IMR-90 (cell line): ENCODE results near the gene KCNMA1. TPM values are rescaled to one million over a fixed set of nuclear protein-coding genes. Genes with fewer than 3 reads are reported as not detected.

Source experiments
- ATAC-seq: fragments of 200-7000 bp; cut with Tn5 transposase; 2 replicates; pipeline ENCODE4 v1.9.1; 2020; ENCODE audit warnings: low read depth, mild to moderate bottlenecking, moderate library complexity
- BruUV-seq: library from RNA; stranded (reverse); fragments of 400-500 nt; replicated peaks from 2 replicates; lab custom pipeline; 2021; lab: Mats Ljungman, UMichigan
- CTCF ChIA-PET: fragments of 300-600 bp; formaldehyde crosslinking; extraction: SDS; loops from one replicate; lab custom pipeline; 2021; ENCODE audit warnings: antibody characterized with exemption; lab: Yijun Ruan, JAX
- POLR2A ChIA-PET: fragments of 300-600 bp; sonication (Branson Sonifier 250); formaldehyde crosslinking; loops from one replicate; lab custom pipeline; 2022; ENCODE audit warnings: antibody characterized with exemption; ENCODE audit not compliant: unreplicated experiment; lab: Charles Lee
- DNase-seq: peaks from one replicate; pipeline ENCODE4 v3.0.0; 2013
- H2AFZ ChIP-seq: replicated peaks from 2 replicates; pipeline ENCODE3; 2013; ENCODE audit warnings: low read length, mild to moderate bottlenecking; ENCODE audit not compliant: poor library complexity
- H2AK5ac ChIP-seq: 2 replicates; pipeline ENCODE4 v1.6.1; 2013; ENCODE audit warnings: low read depth, low read length, inconsistent platforms
- H2AK9ac ChIP-seq: replicated peaks from 2 replicates; pipeline ENCODE3; 2013; ENCODE audit warnings: mild to moderate bottlenecking, low read depth, low read length, moderate library complexity; ENCODE audit not compliant: poor library complexity
- H2BK120ac ChIP-seq: 2 replicates; pipeline ENCODE4 v1.6.1; 2013; ENCODE audit warnings: low read depth, low read length, inconsistent platforms
- H2BK15ac ChIP-seq: 3 replicates; pipeline ENCODE4 v1.6.1; 2013; ENCODE audit warnings: low read depth, low read length, inconsistent platforms
- H2BK20ac ChIP-seq: 2 replicates; pipeline ENCODE4 v1.6.1; 2013; ENCODE audit warnings: low read depth, mild to moderate bottlenecking, inconsistent platforms, low read length, moderate library complexity
- H2BK5ac ChIP-seq: 2 replicates; pipeline ENCODE4 v1.6.1; 2013; ENCODE audit warnings: mild to moderate bottlenecking, low read depth, low read length, inconsistent platforms; ENCODE audit not compliant: poor library complexity, severe bottlenecking
- H3K14ac ChIP-seq: replicated peaks from 2 replicates; pipeline ENCODE4 v1.6.1; 2013; ENCODE audit warnings: low read depth, low read length, inconsistent platforms
- H3K18ac ChIP-seq: 2 replicates; pipeline ENCODE4 v1.6.1; 2013; ENCODE audit warnings: low read depth, low read length, control low read depth
- H3K23ac ChIP-seq: 2 replicates; pipeline ENCODE4 v1.6.1; 2013; ENCODE audit warnings: low read depth, low read length, inconsistent platforms
- H3K27ac ChIP-seq: 2 replicates; pipeline ENCODE4 v1.5.1; 2013; ENCODE audit warnings: mild to moderate bottlenecking, control low read depth, low read length; ENCODE audit not compliant: insufficient read depth
- H3K27me3 ChIP-seq: 2 replicates; pipeline ENCODE4 v1.6.1; 2013; ENCODE audit warnings: low read length; ENCODE audit not compliant: control insufficient read depth, insufficient read depth
- H3K36me3 ChIP-seq: 2 replicates; pipeline ENCODE4 v1.6.1; 2013; ENCODE audit warnings: low read length, mixed read lengths; ENCODE audit not compliant: control insufficient read depth, insufficient read depth
- H3K4ac ChIP-seq: 2 replicates; pipeline ENCODE4 v1.6.1; 2013; ENCODE audit warnings: low read depth, low read length, inconsistent platforms
- H3K4me1 ChIP-seq: 2 replicates; pipeline ENCODE4 v1.6.1; 2013; ENCODE audit warnings: low read length, mixed read lengths; ENCODE audit not compliant: control insufficient read depth, insufficient read depth
- H3K4me2 ChIP-seq: 2 replicates; pipeline ENCODE4 v1.6.1; 2013; ENCODE audit warnings: low read depth, mild to moderate bottlenecking, control low read depth, low read length, moderate library complexity
- H3K4me3 ChIP-seq: 2 replicates; pipeline ENCODE4 v1.5.1; 2013; ENCODE audit warnings: low read depth, mild to moderate bottlenecking, control low read depth, low read length, moderate library complexity; ENCODE audit not compliant: insufficient read depth
- H3K56ac ChIP-seq: 2 replicates; pipeline ENCODE4 v1.6.1; 2013; ENCODE audit warnings: low read length, inconsistent platforms; ENCODE audit not compliant: insufficient read depth; ENCODE audit errors: extremely low read depth
- H3K79me1 ChIP-seq, 2 experiments: 2 replicates each; pipeline ENCODE4 v1.6.1; 2013; ENCODE audit warnings: low read length in 2 of 2, inconsistent platforms in 1 of 2, low read depth in 1 of 2
- H3K9ac ChIP-seq: 2 replicates; pipeline ENCODE4 v1.6.1; 2013; ENCODE audit warnings: low read depth, low read length, control low read depth
- H3K9me1 ChIP-seq: 2 replicates; pipeline ENCODE4 v1.6.1; 2013; ENCODE audit warnings: low read length, inconsistent platforms; ENCODE audit not compliant: insufficient read depth
- H3K9me3 ChIP-seq: 2 replicates; pipeline ENCODE4 v1.6.1; 2013; ENCODE audit warnings: low read length; ENCODE audit not compliant: control insufficient read depth, insufficient read depth
- H4K20me1 ChIP-seq: 2 replicates; pipeline ENCODE4 v1.6.1; 2013; ENCODE audit warnings: low read length, inconsistent platforms; ENCODE audit not compliant: insufficient read depth
- H4K5ac ChIP-seq: 2 replicates; pipeline ENCODE4 v1.6.1; 2013; ENCODE audit warnings: mild to moderate bottlenecking, low read depth, low read length, control low read depth
- H4K8ac ChIP-seq, 2 experiments: 2 replicates each; pipeline ENCODE4 v1.6.1; 2013; ENCODE audit warnings: low read depth in 2 of 2, low read length in 2 of 2, control low read depth in 1 of 2, inconsistent platforms in 1 of 2
- H4K91ac ChIP-seq: 2 replicates; pipeline ENCODE4 v1.6.1; 2013; ENCODE audit warnings: low read depth, low read length, inconsistent platforms; ENCODE audit not compliant: insufficient read depth
- BHLHE40 ChIP-seq: fragments of 150-350 bp; IDR thresholded peaks from 2 replicates; pipeline ENCODE4 v1.6.1; 2016; ENCODE audit warnings: mild to moderate bottlenecking, low read depth, low read length
- CEBPB ChIP-seq: IDR thresholded peaks from 2 replicates; pipeline ENCODE4 v1.6.1; 2012; ENCODE audit warnings: low read depth, low read length, improper control_type of control experiment
- CHD1 ChIP-seq: IDR thresholded peaks from 2 replicates; pipeline ENCODE4 v1.6.1; 2012; ENCODE audit warnings: low read depth, low read length, improper control_type of control experiment
- CTCF ChIP-seq: conservative IDR thresholded peaks from 2 replicates; pipeline ENCODE4 v1.5.1; 2012; ENCODE audit warnings: mild to moderate bottlenecking, low read depth, low read length, improper control_type of control experiment
- ELK1 ChIP-seq: fragments of 150-350 bp; IDR thresholded peaks from 2 replicates; pipeline ENCODE4 v1.6.1; 2016; ENCODE audit warnings: low read depth, mild to moderate bottlenecking, low read length, moderate library complexity, borderline replicate concordance
- FOS ChIP-seq: fragments of 150-350 bp; IDR thresholded peaks from 2 replicates; pipeline ENCODE4 v1.6.1; 2016; ENCODE audit warnings: low read depth, low read length
- MAFK ChIP-seq: IDR thresholded peaks from 2 replicates; pipeline ENCODE4 v1.6.1; 2012; ENCODE audit warnings: low read depth, low read length, improper control_type of control experiment
- MAZ ChIP-seq: IDR thresholded peaks from 2 replicates; pipeline ENCODE4 v1.6.1; 2012; ENCODE audit warnings: low read depth, mild to moderate bottlenecking, low read length, improper control_type of control experiment, moderate library complexity, borderline replicate concordance
- MXI1 ChIP-seq: IDR thresholded peaks from 2 replicates; pipeline ENCODE4 v1.6.1; 2012; ENCODE audit warnings: low read depth, mild to moderate bottlenecking, low read length, moderate library complexity, borderline replicate concordance
- NFE2L2 ChIP-seq: fragments of 150-350 bp; IDR thresholded peaks from 2 replicates; pipeline ENCODE4 v1.6.1; 2016; ENCODE audit warnings: low read depth, mild to moderate bottlenecking, low read length
- POLR2A ChIP-seq: IDR thresholded peaks from 2 replicates; pipeline ENCODE4 v1.6.1; 2012; ENCODE audit warnings: mild to moderate bottlenecking, low read depth, low read length
- RCOR1 ChIP-seq: IDR thresholded peaks from 2 replicates; pipeline ENCODE4 v1.6.1; 2012; ENCODE audit warnings: mild to moderate bottlenecking, low read length, improper control_type of control experiment; ENCODE audit not compliant: insufficient replicate concordance
- RFX5 ChIP-seq: IDR thresholded peaks from 2 replicates; pipeline ENCODE4 v1.8.0; 2012; ENCODE audit warnings: low read depth, mild to moderate bottlenecking, low read length, moderate library complexity
- SMC3 ChIP-seq: fragments of 150-350 bp; IDR thresholded peaks from 2 replicates; pipeline ENCODE4 v1.6.1; 2016; ENCODE audit warnings: low read depth, mild to moderate bottlenecking, antibody characterized with exemption, low read length, moderate library complexity
- USF2 ChIP-seq: fragments of 150-350 bp; IDR thresholded peaks from 2 replicates; pipeline ENCODE4 v1.6.1; 2017; ENCODE audit warnings: mild to moderate bottlenecking, antibody characterized with exemption, low read length, low read depth
- WGBS, 2 experiments: methylation state at CpG; one replicate each; pipeline versions ENCODE4 v1.1.5 to v1.1.7; 2013; ENCODE audit warnings: missing lambda C conversion rate in 2 of 2; ENCODE audit not compliant: insufficient read length in 1 of 2; ENCODE audit errors: extremely low coverage in 2 of 2; 5-methylcytosine and 5-hydroxymethylcytosine counted together
- dilution Hi-C: fragments of 300-500 bp; cut with HindIII; formaldehyde crosslinking; loops from one replicate; pipeline ENCODE4 v1.14.3; 2018; ENCODE audit warnings: low sequenced_read_pairs; ENCODE audit not compliant: unreplicated experiment
- in situ Hi-C: fragments of 300-500 bp; cut with MboI; formaldehyde crosslinking; loops from 3 replicates; pipeline ENCODE4 v1.14.3; 2019; ENCODE audit warnings: low sequenced_read_pairs, inconsistent platforms, mixed read lengths
- intact Hi-C: fragments of 100-400 bp; cut with micrococcal nuclease; formaldehyde crosslinking; loops from 2 replicates; pipeline ENCODE4 v1.10.0; 2022
- polyA plus RNA-seq, 3 experiments: library from polyadenylated mRNA; depleted of rRNA; stranded (reverse); fragments of >200 nt; gene quantifications; 2 replicates each; pipeline ENCODE4 v1.2.3, GENCODE V29; 2012; ENCODE audit warnings: low replicate concordance in 1 of 3
- total RNA-seq: library from RNA; depleted of rRNA; stranded (reverse); fragments of >200 nt; gene quantifications from 2 replicates; pipeline ENCODE4 v1.2.3, GENCODE V29; 2012

The KCNMA1 gene
- total and polyA plus RNA-seq, 2 of the 4 experiments (the other 2 are of a cell fraction), result 25.6 to 29.6 TPM

GRCh38 chr10:77240041-77240652 lies 397.5 kb downstream of the KCNMA1 start:
- no peak overlapping the region for H3K56ac ChIP-seq
- in situ Hi-C loops (no loop called here), intact Hi-C loops (no loop called here), dilution Hi-C loops (no loop called here)
- H3K4me2 ChIP-seq, result peak overlapping the region; percentile 28; the same call in 1 of the 2 replicates
- no peak overlapping the region; the same call in 1 of the 2 replicates for H4K5ac ChIP-seq
- peaks cover 13% of the 10 kb centered on the region for H3K9me1 ChIP-seq
- ATAC-seq, result peak; percentile 56
- H3K9ac ChIP-seq, result no peak overlapping the region
- no peak overlapping the region for H2BK15ac ChIP-seq
- H2AK9ac ChIP-seq, result no peak overlapping the region
- ChIA-PET CTCF (interaction anchor here (0.6 to 1.3 kb wide), 4 partner anchors 11 to 527 kb away, joined by 3 to 6 read pairs (median 5); no protein-coding TSS in a partner anchor), POLR2A (no interaction called here)
- peak overlapping the region; percentile 29; the same call in 1 of the 2 replicates for H3K4ac ChIP-seq
- no peaks in the 10 kb centered on the region for H4K20me1 ChIP-seq
- peak; percentile 70 for DNase-seq
- no peaks in the 10 kb centered on the region for H3K9me3 ChIP-seq
- peaks cover 18% of the 10 kb centered on the region for H3K4me1 ChIP-seq
- no peak overlapping the region for H2BK5ac ChIP-seq
- 37% methylated on average over 2 of the region's 5 CpGs; no CpG with 5 or more reads in 1 of the 2 experiments for WGBS, 2 experiments
- H2AFZ ChIP-seq, result no peak overlapping the region
- H2AK5ac ChIP-seq, result no peak overlapping the region
- no peaks in the 10 kb centered on the region for H3K27me3 ChIP-seq
- peak overlapping the region; percentile 13; the same call in 1 of the 2 replicates for H2BK120ac ChIP-seq
- H4K91ac ChIP-seq, result no peak overlapping the region
- H2BK20ac ChIP-seq, result peak overlapping the region; percentile 38; the same call in 1 of the 2 replicates
- peak overlapping the region in 1 of 2 experiments; percentile 14; a peak in 1 of 4 replicates for H4K8ac ChIP-seq
- H3K36me3 ChIP-seq, result no peaks in the 10 kb centered on the region
- no TSS peak for BruUV-seq
- H3K23ac ChIP-seq, result no peak overlapping the region
- H3K4me3 ChIP-seq, result no peak overlapping the region
- peak overlapping the region; percentile 34; the same call in 1 of the 2 replicates for H3K27ac ChIP-seq
- no peak overlapping the region for H3K14ac ChIP-seq
- H3K18ac ChIP-seq, result 0 out of 2 replicates have a peak overlapping the region, but pooled peaks have one; percentile 27
- no peaks in the 10 kb centered on the region for H3K79me1 ChIP-seq
- TF ChIP-seq NFE2L2 (no peak), CTCF (no peak), POLR2A (no peak), BHLHE40 (no peak), FOS (no peak), SMC3 (no peak), CEBPB (no peak), MAFK (no peak), ELK1 (no peak), MAZ (no peak), RCOR1 (no peak), RFX5 (no peak), CHD1 (no peak), USF2 (no peak), MXI1 (no peak)
